GM20000 (cell line): ENCODE data around the gene RSU1.

Experiments used
- DNase-seq: peaks from one replicate; pipeline ENCODE4 v3.0.0; 2012; ENCODE audit warnings: low spot score
- CTCF ChIP-seq: IDR thresholded peaks from 2 replicates; pipeline ENCODE4 v1.5.1; 2012; ENCODE audit warnings: mild to moderate bottlenecking, control low read depth; ENCODE audit errors: extremely low read depth, missing control alignments

RSU1 gene

GRCh38 chr10:16788778-16789177, 28.4 kb downstream of the RSU1 start:
- TF ChIP-seq CTCF: no peak
- DNase-seq: no peak

- TF ChIP-seq CTCF: no peak
Measured at GRCh38 chr10:16788125-16788524, 29.1 kb downstream of the RSU1 start.

DNA sequence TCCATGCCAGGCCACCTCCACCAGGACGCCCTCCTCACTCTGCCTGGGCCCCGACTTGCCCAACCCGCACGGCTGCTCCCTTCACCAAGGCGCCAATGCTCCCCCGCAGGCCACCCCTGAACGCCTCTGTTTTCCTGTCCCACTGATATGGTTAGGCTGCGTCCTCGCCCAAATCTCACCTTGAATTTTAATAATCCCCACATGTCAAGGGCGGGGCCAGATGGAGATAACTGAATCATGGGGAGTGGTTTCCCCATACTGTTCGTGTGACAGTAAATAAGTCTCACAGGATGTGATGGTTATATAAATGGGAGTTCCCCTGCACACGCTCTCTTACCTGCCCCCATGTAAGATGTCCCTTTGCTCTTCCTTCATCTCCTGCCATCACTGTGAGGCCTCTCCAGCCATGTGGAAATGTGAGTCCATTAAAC, 29.8 kb downstream of the RSU1 start:
- no peak for DNase-seq
- TF ChIP-seq CTCF: no peak

More at GRCh38 chr10:16788125-16788524, 29.1 kb downstream of the RSU1 start:
- no peak for DNase-seq

DNA sequence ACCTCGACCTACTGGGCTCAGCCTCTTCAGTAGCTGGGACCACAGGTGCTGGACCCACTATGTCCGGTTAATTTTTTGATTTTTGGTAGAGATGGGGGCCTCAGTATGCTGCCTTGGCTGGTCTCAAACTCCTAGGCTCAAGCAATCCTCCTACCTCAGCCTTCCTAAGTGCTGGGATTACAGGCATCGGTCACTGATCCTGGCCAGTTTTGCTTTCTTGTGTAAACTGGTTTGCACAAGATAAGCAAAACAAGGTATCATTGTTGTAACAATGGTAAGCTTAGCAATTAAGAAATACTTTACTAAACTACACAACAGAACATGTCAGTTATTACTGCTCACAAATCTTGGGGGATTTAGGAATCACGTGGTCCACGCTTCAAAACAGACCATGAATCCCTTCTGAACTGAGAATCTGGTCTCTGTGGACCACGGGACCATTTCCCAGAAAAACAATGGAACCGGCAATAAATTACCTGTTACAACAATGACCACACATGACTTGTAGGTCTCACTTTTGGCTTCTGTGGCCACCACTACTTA, 36.8 kb downstream of the RSU1 start:
- no peak for DNase-seq
- no peak for TF ChIP-seq CTCF

DNA sequence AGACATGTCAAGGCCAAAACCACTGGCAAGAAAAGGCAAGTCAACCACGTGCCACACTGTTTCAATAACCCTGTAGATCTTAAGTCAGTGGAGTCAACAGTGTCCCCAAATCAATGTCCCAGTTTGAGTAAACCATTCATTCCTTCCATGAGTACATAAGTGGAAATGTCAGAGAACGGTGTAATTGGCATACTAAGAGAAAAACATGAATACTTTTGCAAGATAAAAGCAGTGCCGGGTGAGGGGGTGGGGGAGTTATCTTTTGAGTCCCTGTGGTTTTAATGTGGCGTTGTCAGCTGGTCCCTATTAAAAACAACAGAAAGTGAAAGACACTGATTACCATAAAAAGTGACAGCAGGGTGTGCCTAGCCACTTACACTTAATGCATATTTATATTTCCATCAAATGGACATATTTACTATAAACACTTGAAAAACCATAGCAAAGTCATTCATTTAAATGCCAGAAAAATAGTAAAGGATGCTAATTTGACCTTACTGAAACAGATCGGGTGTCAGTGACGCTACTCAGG, 37.8 kb downstream of the RSU1 start:
- TF ChIP-seq CTCF: no peak
- peak; percentile 72 for DNase-seq

DNA sequence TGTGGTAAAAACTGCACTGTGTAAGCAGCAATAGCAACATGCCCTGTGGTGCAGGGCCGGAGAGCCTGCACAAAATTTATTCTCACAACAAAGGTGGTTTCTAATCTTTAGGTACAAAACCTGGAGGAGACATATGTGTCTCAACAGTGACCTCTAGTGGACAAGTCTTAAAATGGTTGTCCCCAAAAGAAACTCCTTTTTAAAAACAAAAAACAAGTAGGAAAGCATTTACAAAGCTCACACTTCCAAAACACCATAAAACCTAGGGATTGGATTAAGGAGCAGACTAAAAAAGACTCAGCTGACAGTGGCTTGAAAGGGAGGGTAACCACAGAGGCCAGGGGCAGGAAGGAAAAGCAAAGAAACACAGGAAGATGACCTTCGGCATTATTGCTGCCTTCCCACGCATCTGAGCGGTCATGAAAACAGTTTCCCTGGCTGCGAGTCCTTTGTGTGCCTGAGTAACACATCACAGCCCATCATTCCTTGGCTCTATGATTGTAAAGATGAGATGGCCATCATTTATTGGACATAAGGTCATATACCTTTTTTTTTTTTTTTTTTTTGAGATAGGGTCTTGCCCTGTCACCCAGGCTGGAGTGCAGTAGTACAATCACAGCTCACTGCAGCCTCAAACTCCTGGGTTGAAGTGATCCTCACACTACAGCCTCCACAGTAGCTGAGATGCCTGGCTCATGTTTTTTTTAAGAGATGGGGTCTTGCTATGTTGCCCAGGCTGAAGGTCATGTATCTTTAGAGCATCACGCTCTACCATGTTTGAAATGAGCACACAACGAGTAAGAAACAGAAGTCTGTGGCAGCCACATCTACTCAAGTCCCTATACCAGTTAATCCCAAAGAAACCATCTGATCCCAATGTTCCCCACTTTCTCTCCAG, 39.5 kb downstream of the RSU1 start:
- peak; percentile 12 for TF ChIP-seq CTCF
- DNase-seq: peak; percentile 76

DNA sequence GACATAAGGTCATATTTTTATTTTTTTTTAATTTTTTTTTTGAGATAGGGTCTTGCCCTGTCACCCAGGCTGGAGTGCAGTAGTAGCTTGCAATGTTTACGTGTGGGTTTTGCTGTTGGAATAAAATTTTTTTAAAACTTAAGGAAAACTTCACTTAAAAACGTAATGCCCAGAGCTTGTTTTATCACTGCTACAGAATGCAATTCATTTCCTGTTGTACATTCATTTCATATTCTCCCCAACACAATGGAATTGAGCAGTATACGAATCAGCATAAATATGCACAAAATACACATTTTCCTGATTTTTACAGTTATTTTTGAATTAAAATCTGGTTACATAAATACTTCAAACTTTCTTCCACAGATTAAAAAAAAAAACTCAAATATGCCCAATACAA, 40.3 kb downstream of the RSU1 start:
- no peak for DNase-seq
- no peak for TF ChIP-seq CTCF
